EH (cell line): Measurements from ENCODE around the gene KIF21A.
A peak's percentile ranks its signal among the peaks of the same experiment; 100 is the strongest.
"Not testable (repeated sequence)": the region's sequence is repeated elsewhere in the genome, so short reads cannot be mapped to it uniquely, and the experiment has no call there.

ENCODE experiments used
- DNase-seq: peaks from one replicate; pipeline ENCODE4 v3.0.0-alpha.2; 2015; ENCODE audit warnings: low read depth

KIF21A gene

DNA sequence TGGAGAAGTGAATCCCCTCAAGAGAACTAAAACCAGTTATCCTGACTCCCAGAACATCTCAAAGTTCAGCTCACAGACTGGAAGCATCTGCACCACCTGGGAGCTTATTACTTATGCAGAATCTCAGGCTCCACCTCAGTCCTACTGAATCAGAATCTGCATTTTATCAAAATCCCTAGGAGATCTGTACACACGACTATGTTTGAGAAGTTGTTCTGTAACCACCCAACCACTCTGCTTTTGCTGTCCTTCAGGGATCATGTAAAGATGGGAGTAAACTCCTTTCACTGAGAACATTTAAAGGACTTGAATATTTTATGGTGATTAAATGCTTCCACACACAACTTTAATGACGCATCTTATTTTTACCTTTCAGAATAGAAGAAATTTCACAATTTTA, 98.0 kb downstream of the KIF21A start:
- no peak for DNase-seq

DNA sequence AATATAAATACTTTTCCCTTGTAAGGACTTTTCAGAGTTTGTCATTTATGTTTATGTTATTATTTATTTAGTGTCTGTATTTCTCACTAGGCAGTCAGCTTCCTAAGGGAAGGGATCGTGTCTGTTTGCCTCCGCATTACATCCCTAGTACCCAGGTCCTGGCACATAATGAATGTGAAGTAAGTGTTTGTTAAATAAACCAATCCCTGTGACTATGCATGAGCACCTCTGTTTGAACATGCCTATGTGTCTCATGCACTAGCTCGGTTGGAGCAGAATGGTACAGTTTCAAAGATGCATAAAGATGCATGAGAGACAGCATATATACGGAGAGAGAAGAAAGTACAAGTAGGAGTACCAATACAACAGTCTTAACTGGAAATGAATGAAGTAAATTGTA, 99.3 kb downstream of the KIF21A start:
- no peak for DNase-seq

DNA sequence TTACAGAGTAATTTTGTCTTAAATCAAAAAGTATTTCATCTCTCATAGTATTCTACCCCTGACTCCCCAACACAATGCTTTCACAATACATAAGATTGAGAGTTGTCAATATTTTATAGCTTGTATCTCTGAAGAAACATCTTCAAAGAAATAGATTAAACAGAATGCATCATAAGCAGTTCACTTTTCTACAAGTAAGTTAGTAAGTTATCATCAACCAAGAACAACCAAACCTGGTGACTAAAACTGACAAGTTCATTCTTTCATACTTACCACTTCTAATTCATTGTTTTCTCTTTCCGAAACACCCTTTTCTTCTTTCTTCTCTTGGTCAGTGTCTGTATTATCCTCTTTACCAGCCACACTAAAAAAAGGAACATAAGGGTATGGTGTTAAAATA, 101.2 kb downstream of the KIF21A start:
- DNase-seq = no peak

DNA sequence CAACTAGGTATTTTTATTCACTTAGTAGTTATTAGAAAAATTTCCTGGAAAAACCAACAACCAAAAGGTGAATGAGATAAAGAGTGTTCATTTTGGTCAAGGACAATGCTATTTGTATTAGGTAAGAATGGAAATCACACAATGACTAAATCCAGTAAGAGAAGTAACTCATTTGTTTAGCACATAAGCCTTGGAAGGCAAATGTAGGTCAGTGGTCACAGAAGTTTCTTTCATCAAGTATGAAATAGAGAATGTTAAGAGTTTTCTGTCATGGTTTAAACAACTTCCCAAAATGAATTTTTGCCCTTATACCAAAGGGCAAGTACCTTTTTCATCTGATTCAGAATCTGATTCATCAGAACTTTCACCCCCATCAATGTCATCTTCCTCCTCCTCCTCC, 101.7 kb downstream of the KIF21A start:
- DNase-seq = no peak

DNA sequence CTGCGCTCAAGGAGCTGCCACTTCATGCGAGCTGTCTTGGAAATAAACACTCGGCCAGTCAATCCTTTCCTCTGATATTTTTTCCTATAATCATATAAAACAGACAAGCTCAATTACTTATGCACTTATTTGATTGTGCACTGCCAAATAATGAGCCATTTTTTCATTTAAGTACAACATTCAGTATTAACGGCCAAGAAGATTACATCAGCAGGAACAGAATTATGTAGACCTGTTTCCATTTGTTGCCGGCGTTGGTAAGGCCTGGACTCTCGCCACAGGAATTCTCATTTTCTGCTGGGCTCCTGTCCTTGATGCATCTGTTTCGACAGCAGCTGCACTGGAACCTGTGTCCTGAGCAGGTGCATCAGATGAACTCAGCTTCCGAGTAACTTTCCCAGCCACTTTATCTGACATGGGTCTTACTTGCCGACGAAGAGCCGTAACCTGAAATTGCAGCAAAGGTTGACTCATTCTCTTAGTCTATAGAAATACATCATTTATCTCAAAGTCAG, 110.2 kb downstream of the KIF21A start:
- no peak for DNase-seq

DNA sequence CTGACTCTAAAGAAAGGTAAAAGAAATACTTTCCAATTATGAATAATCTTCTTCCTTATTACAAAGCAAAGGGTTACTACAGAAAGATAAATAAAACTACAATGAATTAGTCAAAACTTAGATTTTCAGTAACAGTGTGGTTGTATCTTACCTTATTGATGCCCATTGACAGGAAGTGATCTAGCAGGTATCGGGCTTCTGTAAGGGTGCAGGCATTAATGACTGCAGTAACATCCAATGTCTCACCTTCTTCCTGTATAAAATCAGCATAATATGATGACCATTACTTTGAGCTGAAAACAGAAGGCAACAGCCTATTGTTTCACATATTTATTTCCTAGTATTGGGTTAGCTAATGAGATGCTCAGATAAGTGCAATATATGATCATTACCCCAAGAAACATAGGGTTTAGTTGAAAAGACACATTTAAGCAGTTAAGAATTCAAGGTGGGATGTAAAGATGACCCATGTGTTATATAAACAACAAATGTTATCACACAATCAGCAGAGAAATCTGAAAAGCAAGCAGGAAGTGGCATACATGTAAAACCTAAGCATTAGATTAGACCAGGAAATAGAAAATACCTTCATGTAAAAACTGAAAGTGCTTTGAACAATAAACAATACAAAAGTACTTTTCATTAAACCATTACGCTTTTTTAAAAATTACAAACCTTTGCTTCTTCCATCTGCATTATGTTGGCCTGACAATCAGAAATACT, 111.2 kb downstream of the KIF21A start:
- no peak for DNase-seq

DNA sequence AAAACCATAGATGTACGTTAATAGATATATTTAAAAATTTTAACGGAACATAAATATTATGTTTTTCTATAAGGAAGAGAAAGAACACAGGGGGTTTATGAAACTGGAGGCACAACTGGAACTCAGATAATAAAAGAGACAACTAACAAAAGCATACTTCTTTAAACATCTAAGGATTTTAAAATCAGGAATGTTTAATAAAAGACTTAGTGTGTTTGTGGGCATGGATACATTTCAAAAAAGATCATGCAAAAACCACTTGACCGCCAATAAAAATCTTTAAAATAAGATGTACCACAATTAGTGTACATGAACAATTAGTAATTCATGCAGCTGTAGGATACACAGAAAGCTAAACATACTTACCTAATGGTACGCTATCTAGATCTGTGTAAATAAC, 113.0 kb downstream of the KIF21A start:
- no peak for DNase-seq

DNA sequence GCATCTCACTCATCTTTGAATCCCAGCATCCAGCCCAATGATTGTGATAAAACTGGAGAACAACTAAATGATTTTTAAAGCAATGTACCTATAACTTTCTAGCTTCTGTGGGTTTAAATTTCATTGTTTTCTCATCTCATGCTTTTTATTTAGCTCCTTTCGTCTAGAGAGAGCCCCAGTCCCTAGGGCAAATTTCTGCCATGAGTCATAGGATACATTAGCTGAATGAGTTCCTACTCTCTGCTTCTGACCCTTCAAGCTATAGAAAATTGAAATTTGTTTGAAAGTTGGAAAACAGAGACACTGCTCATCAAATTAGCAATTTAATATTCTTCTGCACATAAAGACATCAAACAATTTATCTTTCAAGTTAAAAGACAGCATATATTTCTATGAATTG, 113.9 kb downstream of the KIF21A start:
- DNase-seq = peak; percentile 42

DNA sequence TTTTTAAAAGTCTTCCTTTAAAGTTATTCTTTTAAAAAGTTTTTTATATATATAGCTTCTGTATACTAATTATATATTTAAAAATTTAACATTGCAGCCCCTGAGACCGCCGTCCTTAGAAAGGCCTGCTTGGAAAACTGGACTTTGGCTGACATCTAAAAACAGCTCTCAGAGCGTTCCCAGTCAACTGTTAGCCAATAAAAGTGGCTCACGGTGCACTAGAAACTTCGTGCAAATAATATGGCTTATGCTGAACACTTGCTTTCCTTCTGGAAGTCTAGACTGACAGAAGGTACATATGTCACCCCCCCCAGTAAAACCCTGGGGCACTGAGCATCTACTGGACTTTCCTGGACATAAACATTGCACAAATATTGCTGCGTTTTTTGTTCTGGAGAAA, 115.0 kb downstream of the KIF21A start:
- DNase-seq = no peak

DNA sequence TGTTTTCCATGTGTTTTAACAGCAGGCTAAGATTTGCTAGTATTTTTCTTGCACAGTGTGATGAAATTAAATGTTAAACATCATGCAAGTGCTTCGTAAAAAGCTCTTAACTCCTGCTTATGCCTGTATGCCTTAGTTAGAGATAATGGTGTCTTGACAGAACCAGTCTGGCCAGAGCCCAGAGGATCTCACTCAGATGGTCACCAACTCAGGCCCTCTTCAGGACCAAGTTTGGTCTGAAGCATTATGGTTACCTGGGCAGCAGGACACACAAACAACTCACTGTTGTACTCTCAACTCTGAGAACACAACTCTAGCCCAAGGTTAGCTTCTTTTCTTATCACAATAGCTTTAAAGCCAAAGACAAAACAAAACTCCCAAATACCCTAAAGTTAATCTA, 115.4 kb downstream of the KIF21A start:
- DNase-seq = no peak

DNA sequence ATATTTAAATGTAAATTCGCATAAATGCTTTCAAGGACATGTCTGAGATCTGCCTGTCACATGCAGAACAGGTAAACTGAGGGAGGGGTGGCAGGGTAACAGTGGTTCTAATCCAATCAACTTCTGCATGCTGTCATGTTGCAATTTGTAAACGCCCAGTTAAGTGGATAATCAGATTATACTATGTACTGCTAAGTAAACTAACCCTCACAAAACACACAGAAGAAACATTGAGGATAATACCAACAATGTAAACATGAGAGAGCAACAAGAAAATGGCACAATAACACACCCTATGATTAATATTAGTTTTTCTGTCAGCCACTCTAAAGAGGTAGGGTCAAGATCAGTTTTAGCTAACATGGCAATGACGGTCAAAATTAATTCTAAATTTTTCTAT, 123.7 kb downstream of the KIF21A start:
- DNase-seq = no peak

DNA sequence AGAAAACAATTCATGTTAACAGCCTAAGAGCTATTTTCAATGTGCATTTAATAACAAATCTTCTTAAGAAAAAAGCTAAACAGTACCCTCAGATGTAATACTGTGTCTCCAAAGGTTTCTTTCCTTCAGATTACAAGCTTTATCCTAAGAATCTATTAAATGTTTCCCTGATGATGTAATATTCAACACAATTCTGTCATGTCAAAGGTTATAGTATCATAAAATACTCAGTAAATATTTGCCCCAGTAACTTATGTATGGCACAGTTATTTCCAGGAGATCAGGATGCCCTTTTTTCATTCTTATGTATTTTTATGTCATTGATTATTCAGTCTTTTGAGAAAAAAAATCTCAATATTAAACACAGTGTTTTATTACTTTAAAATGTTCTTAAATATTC, 128.4 kb downstream of the KIF21A start:
- no peak for DNase-seq

DNA sequence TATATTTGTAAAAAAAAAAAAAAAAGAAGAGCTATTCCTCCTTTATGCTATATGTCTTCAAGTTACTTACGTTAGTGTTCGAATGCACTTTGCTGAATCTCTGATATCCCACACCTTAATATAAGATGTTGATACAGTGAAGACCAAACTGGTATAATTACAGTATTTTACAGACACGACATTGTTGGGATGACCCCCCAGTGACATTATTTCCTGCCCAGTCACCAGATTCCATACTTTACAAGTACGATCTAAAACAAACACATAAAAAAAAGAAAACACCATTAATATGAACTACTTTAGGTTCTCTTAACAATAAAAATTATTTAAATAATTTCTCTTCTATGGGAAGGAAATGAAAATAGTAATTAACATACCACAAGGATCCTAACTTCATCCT, 133.4 kb downstream of the KIF21A start:
- peak; percentile 1 for DNase-seq

DNA sequence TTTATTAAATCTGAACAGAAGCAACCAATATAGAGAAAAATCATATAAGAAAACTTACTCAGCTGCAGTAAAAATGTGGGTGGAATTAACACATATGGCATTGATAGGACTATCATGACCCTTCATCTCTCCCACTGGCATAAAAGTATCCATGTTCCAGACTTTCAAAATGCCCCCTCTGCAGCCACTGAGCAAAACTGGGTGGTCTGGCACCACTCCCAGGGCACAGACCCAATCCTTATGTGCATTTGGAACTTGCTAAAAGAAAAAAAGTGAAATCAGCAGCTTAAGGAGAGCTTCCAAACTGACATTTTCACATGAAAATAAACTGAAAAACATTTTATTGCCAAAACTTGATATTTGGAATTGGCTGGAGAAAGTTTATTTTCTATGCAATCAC, 141.5 kb downstream of the KIF21A start:
- DNase-seq = no peak

DNA sequence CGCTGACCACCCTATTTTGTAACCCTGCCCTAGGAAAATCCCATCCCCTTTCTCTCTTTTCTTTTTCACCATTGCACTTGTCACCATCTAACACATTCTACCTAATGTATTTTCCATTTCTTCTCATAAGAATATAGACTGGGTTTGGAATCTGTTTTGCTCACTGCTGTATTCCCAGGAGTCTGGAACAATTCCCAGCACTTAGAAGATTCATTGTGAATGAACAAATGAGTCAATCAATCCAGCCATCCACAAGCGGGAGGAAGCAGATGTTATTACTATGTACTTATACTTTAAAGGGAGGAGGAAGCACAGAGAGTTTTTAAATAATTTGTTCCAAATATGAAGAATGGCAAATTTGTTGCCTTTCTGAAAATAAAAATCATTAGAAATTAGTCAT, 142.1 kb downstream of the KIF21A start:
- peak; percentile 2 for DNase-seq

DNA sequence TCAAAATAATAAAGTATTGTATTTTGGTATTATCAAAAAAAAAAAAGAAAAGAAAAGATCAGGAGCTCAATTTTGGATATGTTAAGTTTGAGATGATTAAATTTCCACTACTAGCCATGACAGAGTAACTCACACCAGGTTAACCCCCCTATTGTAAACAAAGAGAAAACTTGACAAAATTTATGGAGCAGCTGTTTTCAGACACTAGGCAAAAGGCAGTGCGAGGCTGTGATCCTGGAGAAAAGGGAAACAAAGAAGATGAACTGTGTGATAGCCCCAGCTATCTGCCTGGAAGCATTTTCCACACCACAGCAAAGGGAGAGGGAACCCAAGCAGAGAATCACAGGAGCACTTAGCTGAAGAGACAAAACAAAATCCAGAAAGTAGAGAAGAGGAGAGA, 145.0 kb downstream of the KIF21A start:
- no peak for DNase-seq

DNA sequence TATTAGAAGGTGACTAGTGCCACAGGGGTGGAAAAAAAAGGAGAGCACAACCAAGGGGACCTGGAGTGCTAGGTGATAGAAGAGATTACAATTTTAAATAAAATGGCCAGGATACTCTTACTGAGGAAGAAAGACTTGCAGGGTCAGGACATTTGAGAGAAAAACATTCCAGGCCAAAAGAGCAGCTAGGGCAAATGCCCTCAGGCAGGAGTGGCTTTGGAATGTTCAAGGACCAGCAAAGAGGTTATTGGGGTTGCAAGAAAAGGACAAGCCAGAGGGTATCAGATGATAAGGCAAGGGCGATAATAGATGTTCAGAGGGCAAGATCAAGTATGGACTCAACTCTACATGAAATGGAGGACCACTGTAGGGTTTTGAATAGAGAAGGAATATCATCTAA, 146.4 kb downstream of the KIF21A start:
- no peak for DNase-seq

DNA sequence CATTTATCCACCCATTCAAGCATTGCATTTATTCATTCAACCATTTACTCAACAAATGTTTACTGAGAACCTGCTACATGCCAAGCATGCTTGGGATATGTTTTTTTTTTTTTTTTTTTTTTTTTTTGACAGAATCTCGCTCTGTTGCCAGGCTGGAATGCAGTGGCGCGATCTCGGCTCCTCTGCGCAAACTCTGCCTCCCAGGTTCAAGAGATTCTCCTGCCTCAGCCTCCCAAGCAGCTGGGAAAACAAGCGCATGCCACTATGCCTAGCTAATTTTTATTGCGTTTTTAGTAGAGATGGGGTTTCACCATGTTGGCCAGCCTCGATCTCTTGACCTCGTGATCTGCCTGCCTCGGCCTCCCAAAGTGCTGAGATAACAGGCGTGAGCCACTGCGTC, 147.3 kb downstream of the KIF21A start:
- not testable (repeated sequence) for DNase-seq

DNA sequence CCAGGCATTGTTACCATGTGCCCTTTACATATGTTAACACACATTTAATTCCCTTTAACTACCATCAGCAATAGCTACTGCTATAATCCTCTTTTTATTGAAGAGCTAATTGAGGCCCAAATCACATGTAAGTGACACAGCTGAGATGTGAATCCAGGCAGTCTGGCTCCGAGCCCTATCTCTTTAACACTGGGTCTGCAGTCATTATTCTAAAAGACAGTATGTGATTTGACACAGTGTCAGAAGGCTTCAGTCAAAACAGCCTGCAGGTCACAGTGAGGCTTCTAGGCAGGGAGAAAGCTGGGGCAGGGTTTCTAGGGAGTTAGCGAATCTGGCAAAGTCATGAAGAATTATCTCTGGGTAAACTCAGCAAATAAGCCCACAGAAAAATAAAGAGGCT, 148.2 kb downstream of the KIF21A start:
- no peak for DNase-seq

DNA sequence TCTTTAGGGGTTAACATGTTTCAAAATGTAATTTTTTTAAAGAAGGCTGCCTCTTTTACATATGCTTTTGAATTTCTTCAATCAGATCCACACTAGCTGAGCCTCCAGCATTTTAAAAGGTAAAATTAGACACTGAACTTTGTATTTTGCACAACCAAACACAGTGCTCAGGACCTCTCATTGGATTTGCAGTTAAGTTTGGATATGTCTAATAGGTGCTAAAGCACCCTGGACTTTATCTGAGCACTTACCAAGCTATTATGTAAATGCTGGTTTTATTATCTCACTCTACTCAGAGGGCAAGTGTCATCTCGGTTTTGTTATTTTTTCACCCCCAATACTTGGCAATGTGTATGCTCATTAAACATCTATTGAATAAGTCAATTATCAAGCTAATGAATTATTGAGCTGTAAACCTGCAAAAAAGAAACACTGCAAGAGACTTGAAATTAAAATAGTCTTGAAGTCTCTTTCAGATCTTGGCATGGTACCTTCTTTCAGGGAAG, 150.7 kb downstream of the KIF21A start:
- DNase-seq = no peak

DNA sequence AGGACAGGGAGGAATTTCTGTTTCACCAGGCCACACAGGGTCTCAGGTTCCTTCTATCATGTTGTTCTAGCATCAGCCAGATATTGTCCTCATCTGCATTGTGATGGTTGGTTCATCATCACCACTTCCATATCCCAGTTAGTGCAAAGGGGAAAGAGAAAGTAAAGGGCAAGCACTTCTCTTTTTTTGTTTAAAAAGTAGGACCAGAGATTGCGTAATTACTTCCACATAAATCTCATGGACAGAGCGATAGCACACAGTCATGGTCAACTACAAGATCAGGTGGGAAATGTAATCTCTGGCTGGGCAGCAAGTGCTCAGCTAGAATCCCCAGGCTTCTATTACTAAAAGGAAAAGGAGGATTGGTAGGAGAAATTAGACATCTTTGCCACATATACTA, 155.1 kb downstream of the KIF21A start:
- no peak for DNase-seq

DNA sequence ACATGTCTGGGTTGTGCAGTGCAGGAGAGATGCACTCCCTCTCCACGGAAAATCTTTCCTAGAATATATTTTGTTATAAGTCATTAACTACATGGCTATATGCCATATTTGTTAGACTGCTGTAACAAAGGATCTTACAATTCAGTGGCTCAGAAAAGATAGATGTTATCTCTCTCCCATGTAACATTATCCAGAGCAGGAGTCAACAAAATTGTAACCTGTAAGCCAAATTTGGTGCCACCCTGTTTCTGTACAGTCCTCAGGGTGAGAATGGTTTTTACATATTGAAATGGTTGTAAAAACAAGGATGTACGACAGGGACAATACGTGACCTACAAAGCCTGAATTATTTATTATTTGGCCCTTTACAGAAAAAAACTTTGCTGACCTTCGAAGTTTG, 155.5 kb downstream of the KIF21A start:
- DNase-seq = no peak

DNA sequence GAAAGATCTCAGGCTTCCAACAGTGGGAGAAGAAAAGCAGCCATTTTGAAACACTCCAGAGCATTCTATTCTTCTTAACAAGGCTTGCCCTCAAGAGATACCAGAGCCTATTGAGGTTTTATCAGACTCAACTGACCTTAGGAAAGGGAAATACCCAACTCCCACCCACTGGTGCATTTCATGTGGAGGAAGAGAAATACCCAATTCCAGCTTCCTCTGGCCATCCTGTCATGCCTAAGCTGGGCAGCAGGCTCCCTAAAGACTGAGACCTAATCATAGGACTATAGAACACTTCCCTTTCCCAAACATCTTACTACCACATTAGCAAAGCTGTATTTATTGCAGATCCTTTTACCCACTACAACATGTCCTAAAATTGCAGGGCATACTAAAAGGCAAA, 164.5 kb downstream of the KIF21A start:
- DNase-seq = no peak

DNA sequence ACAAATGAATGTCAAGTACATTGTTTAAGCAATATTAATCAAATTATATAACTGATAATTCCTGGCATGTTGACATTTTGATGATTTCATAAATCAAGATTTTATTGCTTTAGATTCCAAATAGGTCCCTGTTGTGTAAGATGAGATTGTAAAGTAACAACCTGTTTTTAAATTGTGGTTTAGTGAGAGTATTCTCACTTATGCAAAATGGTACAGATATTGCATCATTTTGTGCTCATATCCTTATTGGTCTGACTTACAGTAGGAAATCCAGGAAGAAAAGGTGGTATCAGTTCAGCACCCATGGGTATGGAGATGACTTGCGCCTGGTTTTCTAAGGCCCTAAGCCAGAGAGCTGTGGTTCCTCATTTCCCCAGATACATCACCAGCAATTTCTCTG, 165.5 kb downstream of the KIF21A start:
- DNase-seq = no peak
